HCT116 (cell line): ENCODE results near the gene AGAP1. TPM values are rescaled to one million over a fixed set of nuclear protein-coding genes. Genes with fewer than 3 reads are reported as not detected.

Experiments used
- ATAC-seq: fragments of 200-7000 bp; cut with Tn5 transposase; 2 replicates; pipeline ENCODE4 v1.9.1; 2020; ENCODE audit warnings: mild to moderate bottlenecking, moderate library complexity
- BruUV-seq: library from RNA; stranded (reverse); fragments of 400-500 nt; replicated peaks from 2 replicates; lab custom pipeline; 2021; lab: Mats Ljungman, UMichigan
- CTCF ChIA-PET: fragments of 300-600 bp; sonication (Branson Sonifier 250); formaldehyde crosslinking; loops from one replicate; lab custom pipeline; 2021; ENCODE audit warnings: antibody characterized with exemption; lab: Charles Lee
- POLR2A ChIA-PET: fragments of 300-600, 350-600 bp; sonication (Branson Sonifier 250); formaldehyde crosslinking; loops from one replicate; lab custom pipeline; 2021; ENCODE audit warnings: antibody characterized with exemption; lab: Charles Lee
- RAD21 ChIA-PET, 2 experiments: fragments of 300-600 bp; sonication (Branson Sonifier 250); formaldehyde crosslinking; loops; one replicate each; lab custom pipeline; 2023; ENCODE audit warnings: low total read pairs in 2 of 2; ENCODE audit not compliant: uncharacterized antibody in 2 of 2, unreplicated experiment in 2 of 2, low non-redundant PET in 1 of 2; lab: Charles Lee
- DNase-seq: peaks from one replicate; pipeline ENCODE4 v3.0.0-alpha.2; 2010; ENCODE audit warnings: low read depth, low spot score
- H2AFZ ChIP-seq: fragments of 200-600 bp; shearing (Covaris generic), sonication (generic); 2 replicates; pipeline ENCODE4 v1.6.1; 2017; ENCODE audit warnings: low read depth, mixed run types, mixed read lengths, antibody characterized with exemption, low read length; ENCODE audit not compliant: poor library complexity, severe bottlenecking
- H3K27ac ChIP-seq: 2 replicates; pipeline ENCODE4 v1.5.1; 2012; ENCODE audit warnings: low read depth, low read length
- H3K27me3 ChIP-seq: fragments of 200-600 bp; sonication (generic); 2 replicates; pipeline ENCODE4 v1.6.1; 2016; ENCODE audit warnings: mixed run types, low read length, mixed read lengths; ENCODE audit not compliant: insufficient read depth
- H3K36me3 ChIP-seq, 2 experiments: fragments of 200-500 bp in 1 of 2; fragments of 200-600 bp in 1 of 2; sonication (Bioruptor generic) in 1 of 2; sonication (generic) in 1 of 2; 2 replicates each; pipeline versions ENCODE4 v1.5.1 to v1.6.1; 2014 to 2016; ENCODE audit warnings: low read length in 2 of 2, inconsistent platforms in 1 of 2, mixed read lengths in 1 of 2, mixed run types in 1 of 2; ENCODE audit not compliant: insufficient read depth in 2 of 2, control insufficient read depth in 1 of 2
- H3K4me1 ChIP-seq, 2 experiments: fragments of 200-600 bp in 1 of 2; sonication (generic) in 1 of 2; 2 replicates each; pipeline versions ENCODE4 v1.5.1 to v1.6.1; 2012 to 2017; ENCODE audit warnings: low read length in 2 of 2, inconsistent platforms in 1 of 2, mild to moderate bottlenecking in 1 of 2, mixed read lengths in 1 of 2, mixed run types in 1 of 2, moderate library complexity in 1 of 2; ENCODE audit not compliant: insufficient read depth in 2 of 2, control insufficient read depth in 1 of 2
- H3K4me2 ChIP-seq: fragments of 200-600 bp; sonication (generic); 2 replicates; pipeline ENCODE4 v1.6.1; 2017; ENCODE audit warnings: mixed run types, low read length, mixed read lengths
- H3K4me3 ChIP-seq, 2 experiments: fragments of 200-600 bp in 1 of 2; sonication (generic) in 1 of 2; replicated peaks in 1 of 2; 2 replicates each; pipeline ENCODE4 v1.5.1; 2011 to 2016; ENCODE audit warnings: low read length in 2 of 2, control low read depth in 1 of 2, low read depth in 1 of 2, mild to moderate bottlenecking in 1 of 2, mixed read lengths in 1 of 2, mixed run types in 1 of 2
- H3K79me2 ChIP-seq: fragments of 200-600 bp; sonication (generic); 2 replicates; pipeline ENCODE4 v1.6.1; 2017; ENCODE audit warnings: mild to moderate bottlenecking, mixed run types, low read length, moderate library complexity, mixed read lengths; ENCODE audit not compliant: insufficient read depth
- H3K9ac ChIP-seq: fragments of 200-600 bp; sonication (generic); 2 replicates; pipeline ENCODE4 v1.6.1; 2016; ENCODE audit warnings: low read length, mixed read lengths
- H3K9me2 ChIP-seq: fragments of 200-600 bp; sonication (generic), shearing (Covaris generic); 2 replicates; pipeline ENCODE4 v1.6.1; 2017; ENCODE audit warnings: mixed run types, mild to moderate bottlenecking, moderate library complexity; ENCODE audit not compliant: insufficient read depth
- H3K9me3 ChIP-seq, 2 experiments: fragments of 200-500 bp in 1 of 2; fragments of 200-600 bp in 1 of 2; sonication (Bioruptor generic) in 1 of 2; sonication (generic) in 1 of 2; 2 replicates each; pipeline ENCODE4 v1.6.1; 2014 to 2017; ENCODE audit warnings: low read length in 2 of 2, mixed read lengths in 2 of 2, inconsistent platforms in 1 of 2, low read depth in 1 of 2, mild to moderate bottlenecking in 1 of 2, mixed run types in 1 of 2, moderate library complexity in 1 of 2; ENCODE audit not compliant: control insufficient read depth in 1 of 2, insufficient read depth in 1 of 2
- H4K20me1 ChIP-seq: fragments of 200-600 bp; sonication (generic), shearing (Covaris generic); 2 replicates; pipeline ENCODE4 v1.6.1; 2017; ENCODE audit warnings: mixed run types, mild to moderate bottlenecking, moderate library complexity; ENCODE audit not compliant: insufficient read depth
- CBX3 ChIP-seq: IDR thresholded peaks from 2 replicates; pipeline ENCODE4 v1.6.1; 2012; ENCODE audit warnings: low read depth
- CEBPB ChIP-seq: IDR thresholded peaks from 2 replicates; pipeline ENCODE4 v1.6.1; 2012; ENCODE audit warnings: low read depth
- EGR1 ChIP-seq: IDR thresholded peaks from 2 replicates; pipeline ENCODE4 v1.6.1; 2012; ENCODE audit warnings: low read depth
- ELF1 ChIP-seq: IDR thresholded peaks from 2 replicates; pipeline ENCODE4 v1.6.1; 2012; ENCODE audit warnings: low read depth, borderline replicate concordance
- EZH2phosphoT487 ChIP-seq: fragments of 200-600 bp; IDR thresholded peaks from 2 replicates; pipeline ENCODE4 v1.6.1; 2018; ENCODE audit warnings: antibody characterized with exemption, borderline replicate concordance
- FOSL1 ChIP-seq: IDR thresholded peaks from 2 replicates; pipeline ENCODE4 v1.6.1; 2012; ENCODE audit warnings: low read depth
- MAX ChIP-seq: IDR thresholded peaks from 2 replicates; pipeline ENCODE4 v1.6.1; 2012
- RAD21 ChIP-seq: IDR thresholded peaks from 2 replicates; pipeline ENCODE4 v1.6.1; 2012; ENCODE audit warnings: low read depth, mild to moderate bottlenecking
- SP1 ChIP-seq: IDR thresholded peaks from 2 replicates; pipeline ENCODE4 v1.6.1; 2012; ENCODE audit warnings: low read depth
- SRF ChIP-seq: IDR thresholded peaks from 2 replicates; pipeline ENCODE4 v1.6.1; 2012; ENCODE audit warnings: low read depth
- TCF7L2 ChIP-seq: IDR thresholded peaks from 2 replicates; pipeline ENCODE4 v1.7.0; 2011; ENCODE audit warnings: borderline replicate concordance, inconsistent platforms; ENCODE audit not compliant: insufficient read depth, insufficient read length; ENCODE audit errors: extremely low read depth
- YY1 ChIP-seq: IDR thresholded peaks from 2 replicates; pipeline ENCODE4 v1.6.1; 2011; ENCODE audit warnings: low read length, low read depth, moderate library complexity, mild to moderate bottlenecking; ENCODE audit not compliant: insufficient replicate concordance; ENCODE audit errors: extremely low read depth
- ZBTB33 ChIP-seq: IDR thresholded peaks from 2 replicates; pipeline ENCODE4 v1.6.1; 2011; ENCODE audit warnings: mild to moderate bottlenecking, low read length, moderate library complexity; ENCODE audit not compliant: insufficient replicate concordance; ENCODE audit errors: extremely low read depth
- intact Hi-C: fragments of 100-400 bp; cut with micrococcal nuclease; formaldehyde crosslinking; loops from 2 replicates; pipeline ENCODE4 v1.10.0; 2022
- total RNA-seq: library from RNA; stranded (reverse); gene quantifications from one replicate; pipeline ENCODE4 v1.2.1, GENCODE V29; 2021; ENCODE audit not compliant: unreplicated experiment

AGAP1 gene
- total RNA-seq, 1 experiment from 2014 or later, result 43.8 TPM

- RAD21 ChIA-PET, result no interaction called here
- intact Hi-C loops, result no loop called here
- H3K9me2 ChIP-seq, result no peaks in the 10 kb centered on the region
- H3K9me3 ChIP-seq, result no peaks in the 10 kb centered on the region
- no peaks in the 10 kb centered on the region for H3K79me2 ChIP-seq
- TF ChIP-seq CBX3 (no peak), ZBTB33 (no peak), CEBPB (no peak), FOSL1 (no peak), TCF7L2 (no peak), SRF (no peak), MAX (no peak), SP1 (no peak), YY1 (no peak), EZH2phosphoT487 (no peak), EGR1 (no peak), RAD21 (no peak), ELF1 (no peak)
- TF ChIP-seq, all 23 proteins: peak for 0
- no peak overlapping the region for H3K27ac ChIP-seq
- H3K36me3 ChIP-seq, result no peaks in the 10 kb centered on the region
- H3K27me3 ChIP-seq, result no peaks in the 10 kb centered on the region
- POLR2A ChIA-PET, result interaction anchor here (0.6 kb wide), 1 partner anchor 63 kb away, joined by 3 read pairs; no protein-coding TSS in a partner anchor
- H3K4me3 ChIP-seq, result no peak overlapping the region
- CTCF ChIA-PET, result no interaction called here
- no peaks in the 10 kb centered on the region for H3K4me1 ChIP-seq
- no peak overlapping the region for H3K4me2 ChIP-seq
- no peaks in the 10 kb centered on the region for H4K20me1 ChIP-seq
- H2AFZ ChIP-seq, result no peak overlapping the region
- no peak for DNase-seq
- no peak for ATAC-seq
- no peak overlapping the region for H3K9ac ChIP-seq
- no TSS peak for BruUV-seq
Observed at GRCh38 chr2:236106761-236107160, 612.9 kb downstream of the AGAP1 start.
